Suprapubic skin (tissue), 4 donors: ENCODE data around the gene PACRG. TPM values are rescaled to one million over a fixed set of nuclear protein-coding genes. Genes with fewer than 3 reads are reported as not detected.

ENCODE experiments used
- DNase-seq, 2 donors: peaks; one replicate each; pipeline ENCODE4 v3.0.0-alpha.2; 2019; ENCODE audit warnings: low spot score in 2 of 2
- H3K27ac ChIP-seq: fragments of 200-600 bp; sonication (generic); one replicate; pipeline ENCODE4 v1.5.1; 2019
- H3K27me3 ChIP-seq: fragments of 200-600 bp; sonication (generic); one replicate; pipeline ENCODE4 v1.5.1; 2019
- H3K36me3 ChIP-seq: fragments of 200-600 bp; sonication (generic); one replicate; pipeline ENCODE4 v1.5.1; 2019
- H3K4me1 ChIP-seq: fragments of 200-600 bp; sonication (generic); one replicate; pipeline ENCODE4 v1.5.1; 2019
- H3K4me3 ChIP-seq: fragments of 200-600 bp; sonication (generic); one replicate; pipeline ENCODE4 v1.5.1; 2019; ENCODE audit warnings: mild to moderate bottlenecking
- H3K9me3 ChIP-seq: fragments of 200-600 bp; sonication (generic); one replicate; pipeline ENCODE4 v1.5.1; 2019
- CTCF ChIP-seq, 2 donors: fragments of 200-600 bp in 1 of 2; fragments of 450-650 bp in 1 of 2; sonication (generic) in 1 of 2; IDR thresholded peaks; one replicate each; pipeline ENCODE4 v1.5.1; 2016 to 2019; ENCODE audit warnings: antibody characterized with exemption in 2 of 2, mild to moderate bottlenecking in 1 of 2, moderate library complexity in 1 of 2
- EP300 ChIP-seq: sonication (generic); formaldehyde crosslinking; IDR thresholded peaks from one replicate; pipeline ENCODE4 v1.6.1; 2017; ENCODE audit warnings: antibody characterized with exemption
- POLR2A ChIP-seq, 2 donors: fragments of 450-650 bp; IDR thresholded peaks; one replicate each; pipeline ENCODE4 v1.6.1; 2017; ENCODE audit warnings: antibody characterized with exemption in 2 of 2, mild to moderate bottlenecking in 2 of 2, moderate library complexity in 2 of 2
- POLR2AphosphoS5 ChIP-seq, 3 donors: sonication (generic); formaldehyde crosslinking; IDR thresholded peaks; one replicate each; pipeline ENCODE4 v1.6.1; 2017; ENCODE audit warnings: antibody characterized with exemption in 3 of 3
- WGBS: methylation state at CpG from one replicate; pipeline ENCODE4 v1.1.5; 2018; 5-methylcytosine and 5-hydroxymethylcytosine counted together
- total RNA-seq, 4 donors: library from RNA; depleted of rRNA; stranded (reverse); fragments of >200 nt; gene quantifications; one replicate each; pipeline ENCODE4 v1.1.0, GENCODE V29; 2016

Gene PACRG
- total RNA-seq, 4 donors from 2014 or later: 1.1 to 2.3 (median 2.0) TPM

GRCh38 chr6:163179061-163179460, 451.3 kb downstream of the PACRG start:
- whole genome bisulfite sequencing: 86% methylated on average over 9 of the region's 9 CpGs
- no peak for TF ChIP-seq EP300
- TF ChIP-seq POLR2A (IDR thresholded peaks at IDR 0.05): no peak
- no peak for TF ChIP-seq POLR2AphosphoS5 (IDR thresholded peaks at IDR 0.05)
- TF ChIP-seq CTCF (IDR thresholded peaks at IDR 0.05): no peak
- no peak for DNase-seq
- Histone ChIP-seq H3K4me3 (no peak overlapping the region), H3K4me1 (no peaks in the 10 kb centered on the region), H3K27ac (no peak overlapping the region), H3K36me3 (no peaks in the 10 kb centered on the region), H3K27me3 (no peaks in the 10 kb centered on the region), H3K9me3 (no peaks in the 10 kb centered on the region)

- Histone ChIP-seq H3K36me3 (no peaks in the 10 kb centered on the region), H3K4me3 (no peak overlapping the region), H3K27me3 (no peaks in the 10 kb centered on the region), H3K27ac (no peak overlapping the region), H3K4me1 (no peaks in the 10 kb centered on the region), H3K9me3 (no peaks in the 10 kb centered on the region)
- DNase-seq: no peak
- TF ChIP-seq POLR2AphosphoS5 (IDR thresholded peaks at IDR 0.05): no peak
- TF ChIP-seq EP300: no peak
- TF ChIP-seq POLR2A (IDR thresholded peaks at IDR 0.05): no peak
- TF ChIP-seq CTCF (IDR thresholded peaks at IDR 0.05): no peak
- WGBS: 77% methylated on average over 7 of the region's 7 CpGs
Measured at GRCh38 chr6:163179721-163180120, 451.9 kb downstream of the PACRG start.

- no peak for DNase-seq
- Histone ChIP-seq H3K36me3 (no peaks in the 10 kb centered on the region), H3K9me3 (no peaks in the 10 kb centered on the region), H3K27ac (no peak overlapping the region), H3K4me1 (no peaks in the 10 kb centered on the region), H3K4me3 (no peak overlapping the region), H3K27me3 (no peaks in the 10 kb centered on the region)
- TF ChIP-seq POLR2A (IDR thresholded peaks at IDR 0.05) (no peak), CTCF (IDR thresholded peaks at IDR 0.05) (peak in 1 of 2 donors; percentile 49), POLR2AphosphoS5 (IDR thresholded peaks at IDR 0.05) (no peak)
- WGBS: 59% methylated on average over 14 of the region's 17 CpGs
Measured at GRCh38 chr6:163180874-163181541, 453.2 kb downstream of the PACRG start.

- DNase-seq: no peak
- WGBS: 68% methylated on average over 16 of the region's 16 CpGs
- H3K36me3 ChIP-seq: no peaks in the 10 kb centered on the region
- H3K9me3 ChIP-seq: no peaks in the 10 kb centered on the region
- TF ChIP-seq CTCF (IDR thresholded peaks at IDR 0.05): no peak
- TF ChIP-seq POLR2A (IDR thresholded peaks at IDR 0.05): no peak
- no peak for TF ChIP-seq EP300
- TF ChIP-seq POLR2AphosphoS5 (IDR thresholded peaks at IDR 0.05): no peak
- no peak overlapping the region for H3K27ac ChIP-seq
- no peaks in the 10 kb centered on the region for H3K4me1 ChIP-seq
- H3K4me3 ChIP-seq: no peak overlapping the region
- H3K27me3 ChIP-seq: no peaks in the 10 kb centered on the region
Measured at GRCh38 chr6:163181666-163182180, 453.9 kb downstream of the PACRG start.

- 90% methylated on average over 7 of the region's 7 CpGs for WGBS
- H3K9me3 ChIP-seq: no peaks in the 10 kb centered on the region
- no peak overlapping the region for H3K4me3 ChIP-seq
- no peak for DNase-seq
- no peaks in the 10 kb centered on the region for H3K4me1 ChIP-seq
- H3K27me3 ChIP-seq: no peaks in the 10 kb centered on the region
- H3K36me3 ChIP-seq: no peaks in the 10 kb centered on the region
- no peak overlapping the region for H3K27ac ChIP-seq
- TF ChIP-seq POLR2A (IDR thresholded peaks at IDR 0.05) (no peak), POLR2AphosphoS5 (IDR thresholded peaks at IDR 0.05) (no peak), EP300 (no peak), CTCF (IDR thresholded peaks at IDR 0.05) (no peak)
Measured at GRCh38 chr6:163182696-163183095, 454.9 kb downstream of the PACRG start.
